22Rv1 (cell line): Measurements from ENCODE around the gene FBXL12.

Experiments
- ZFX ChIP-seq: fragments of 450-650 bp; IDR thresholded peaks from 2 replicates; pipeline ENCODE4 v1.6.1; 2017; ENCODE audit warnings: antibody characterized with exemption, borderline replicate concordance
- TF ChIP-seq, protein P1 (sequence below): fragments of 450-650 bp; IDR thresholded peaks from 2 replicates; pipeline ENCODE4 v1.5.1; 2017; ENCODE audit warnings: mild to moderate bottlenecking

DNA sequence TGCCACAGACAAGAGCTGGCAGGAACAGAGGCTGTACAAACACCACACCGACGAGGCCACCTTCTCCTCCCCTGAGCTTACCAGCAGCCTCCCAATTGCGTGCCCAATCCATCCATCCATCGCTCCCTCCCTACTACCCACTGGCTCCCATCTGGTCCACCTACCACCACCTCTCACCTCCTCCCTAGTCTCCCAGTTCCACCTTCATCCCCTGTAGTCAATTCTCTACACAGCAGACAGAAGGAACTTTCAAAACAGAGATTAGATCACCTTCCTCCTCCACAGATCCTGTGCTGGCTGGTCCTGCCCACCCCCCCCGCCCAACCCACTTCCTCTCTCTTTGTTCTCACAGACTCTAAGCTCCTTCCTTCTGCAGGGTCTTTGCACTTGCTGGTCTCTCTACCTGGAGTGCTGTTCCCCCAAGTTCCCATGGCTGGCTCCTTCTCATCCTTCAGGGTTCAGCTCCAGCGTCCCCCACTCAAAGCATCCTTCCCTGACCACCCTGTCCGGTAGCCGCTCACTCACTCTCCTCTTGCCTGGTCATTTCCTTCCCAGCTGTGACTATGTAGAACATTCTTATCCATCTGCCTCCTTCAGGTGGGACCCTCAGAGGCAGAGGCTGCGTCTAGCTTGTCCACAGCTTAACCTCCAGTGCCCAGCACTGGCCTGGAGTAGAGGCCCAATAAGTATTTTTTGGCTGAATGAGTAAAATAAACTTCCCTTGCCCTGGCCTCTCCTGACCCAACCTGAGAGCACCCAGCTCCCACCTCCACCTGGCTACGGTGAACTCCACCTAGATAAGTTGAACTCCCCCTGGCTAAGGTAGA is 39.3 kb upstream of the FBXL12 start:
- TF ChIP-seq, protein P1, sequence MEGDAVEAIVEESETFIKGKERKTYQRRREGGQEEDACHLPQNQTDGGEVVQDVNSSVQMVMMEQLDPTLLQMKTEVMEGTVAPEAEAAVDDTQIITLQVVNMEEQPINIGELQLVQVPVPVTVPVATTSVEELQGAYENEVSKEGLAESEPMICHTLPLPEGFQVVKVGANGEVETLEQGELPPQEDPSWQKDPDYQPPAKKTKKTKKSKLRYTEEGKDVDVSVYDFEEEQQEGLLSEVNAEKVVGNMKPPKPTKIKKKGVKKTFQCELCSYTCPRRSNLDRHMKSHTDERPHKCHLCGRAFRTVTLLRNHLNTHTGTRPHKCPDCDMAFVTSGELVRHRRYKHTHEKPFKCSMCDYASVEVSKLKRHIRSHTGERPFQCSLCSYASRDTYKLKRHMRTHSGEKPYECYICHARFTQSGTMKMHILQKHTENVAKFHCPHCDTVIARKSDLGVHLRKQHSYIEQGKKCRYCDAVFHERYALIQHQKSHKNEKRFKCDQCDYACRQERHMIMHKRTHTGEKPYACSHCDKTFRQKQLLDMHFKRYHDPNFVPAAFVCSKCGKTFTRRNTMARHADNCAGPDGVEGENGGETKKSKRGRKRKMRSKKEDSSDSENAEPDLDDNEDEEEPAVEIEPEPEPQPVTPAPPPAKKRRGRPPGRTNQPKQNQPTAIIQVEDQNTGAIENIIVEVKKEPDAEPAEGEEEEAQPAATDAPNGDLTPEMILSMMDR = no peak
- TF ChIP-seq ZFX = no peak
